Femur (tissue), 1 donor: ENCODE measurements around the gene SPNS2.
A peak's percentile ranks its signal among the peaks of the same experiment; 100 is the strongest.

Experiments used
- DNase-seq: peaks from one replicate; pipeline ENCODE4 v3.0.0-alpha.2; 2017

Gene SPNS2

GRCh38 chr17:4538236-4539002 lies 39.7 kb downstream of the SPNS2 start:
- no peak for DNase-seq

GRCh38 chr17:4539025-4539424 lies 40.3 kb downstream of the SPNS2 start:
- peak; percentile 23 for DNase-seq

- peak; percentile 24 for DNase-seq
Measured at GRCh38 chr17:4539576-4540223, 41.0 kb downstream of the SPNS2 start.

- DNase-seq, result peak; percentile 22
Measured at GRCh38 chr17:4540224-4540651, 41.6 kb downstream of the SPNS2 start.

- peak; percentile 33 for DNase-seq
Measured at GRCh38 chr17:4540687-4541327, 42.1 kb downstream of the SPNS2 start.

- peak; percentile 28 for DNase-seq
Measured at GRCh38 chr17:4541328-4542002, 42.8 kb downstream of the SPNS2 start.

- DNase-seq, result peak; percentile 19
Measured at GRCh38 chr17:4542003-4542725, 43.5 kb downstream of the SPNS2 start.

- DNase-seq, result peak; percentile 23
Measured at GRCh38 chr17:4542726-4543191, 44.1 kb downstream of the SPNS2 start.

GRCh38 chr17:4543557-4544026 lies 44.9 kb downstream of the SPNS2 start:
- DNase-seq, result peak; percentile 21

GRCh38 chr17:4544135-4544950 lies 45.7 kb downstream of the SPNS2 start:
- DNase-seq, result peak; percentile 17

- no peak for DNase-seq
Measured at GRCh38 chr17:4544951-4545216, 46.2 kb downstream of the SPNS2 start.

- DNase-seq, result no peak
Measured at GRCh38 chr17:4545217-4545951, 46.7 kb downstream of the SPNS2 start.

- DNase-seq, result no peak
Measured at GRCh38 chr17:4547118-4547906, 48.6 kb downstream of the SPNS2 start.

GRCh38 chr17:4548061-4548461 lies 49.4 kb downstream of the SPNS2 start:
- peak; percentile 21 for DNase-seq

- peak; percentile 17 for DNase-seq
Measured at GRCh38 chr17:4548721-4549531, 50.2 kb downstream of the SPNS2 start.

- peak; percentile 18 for DNase-seq
Measured at GRCh38 chr17:4549781-4550533, 51.3 kb downstream of the SPNS2 start.

- no peak for DNase-seq
Measured at GRCh38 chr17:4550534-4551039, 51.9 kb downstream of the SPNS2 start.

- DNase-seq, result no peak
Measured at GRCh38 chr17:4551141-4551540, 52.5 kb downstream of the SPNS2 start.
